HAP-1 (cell line): Measurements from ENCODE around the gene C11orf91.
"Not testable (repeated sequence)": the region's sequence is repeated elsewhere in the genome, so short reads cannot be mapped to it uniquely, and the experiment has no call there.

Source experiments
- DNase-seq, 2 experiments: peaks; one replicate each; pipeline ENCODE4 v3.0.0-alpha.2; 2016 to 2020; ENCODE audit warnings: low spot score in 2 of 2
- H3K27me3 ChIP-seq: fragments of 250-450 bp; sonication (Bioruptor Pico); 2 replicates; pipeline ENCODE4 v1.5.1; 2020; ENCODE audit warnings: low read depth, mild to moderate bottlenecking, moderate library complexity
- H3K36me3 ChIP-seq: fragments of 250-450 bp; sonication (Bioruptor Pico); replicated peaks from 2 replicates; pipeline ENCODE4 v1.5.1; 2020; ENCODE audit warnings: mild to moderate bottlenecking
- H3K4me1 ChIP-seq: fragments of 250-450 bp; sonication (Bioruptor Pico); 2 replicates; pipeline ENCODE4 v1.5.1; 2020; ENCODE audit warnings: mild to moderate bottlenecking
- H3K4me3 ChIP-seq: fragments of 250-450 bp; sonication (Bioruptor Pico); 2 replicates; pipeline ENCODE4 v1.5.1; 2020; ENCODE audit warnings: mild to moderate bottlenecking, moderate library complexity
- H3K9me3 ChIP-seq: fragments of 250-450 bp; sonication (Bioruptor Pico); 2 replicates; pipeline ENCODE4 v1.5.1; 2020; ENCODE audit warnings: mild to moderate bottlenecking, moderate library complexity
- in situ Hi-C: fragments of 300-500 bp; cut with MboI; formaldehyde crosslinking; loops from 3 replicates; pipeline ENCODE4 v1.14.3; 2020; ENCODE audit warnings: low sequenced_read_pairs, inconsistent platforms, mixed read lengths

The C11orf91 gene

DNA sequence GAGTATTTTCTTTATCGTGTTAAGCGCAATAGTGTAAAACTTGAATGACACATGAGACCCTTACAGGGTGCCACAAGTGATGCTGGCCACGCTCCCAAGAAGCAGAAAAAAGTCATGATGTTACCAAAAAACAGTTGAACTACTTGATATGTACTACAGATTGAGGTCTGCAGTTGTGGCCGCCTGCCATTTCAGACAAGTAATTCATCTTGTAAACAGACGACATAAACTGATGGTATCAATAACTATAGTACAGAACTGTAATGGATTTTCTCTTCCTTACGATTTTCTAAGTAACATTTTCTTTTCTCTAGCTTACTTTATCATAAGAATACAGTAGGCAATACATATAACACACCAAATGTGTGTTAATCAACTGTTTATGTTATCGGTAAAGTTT lies 30.1 kb upstream of the C11orf91 start:
- Histone ChIP-seq H3K4me3 (no peak overlapping the region), H3K9me3 (peaks cover 6% of the 10 kb centered on the region), H3K27me3 (no peaks in the 10 kb centered on the region), H3K4me1 (peaks cover 5% of the 10 kb centered on the region; the same call in 1 of the 2 replicates), H3K36me3 (peaks cover 8% of the 10 kb centered on the region)
- DNase-seq, result no peak
- in situ Hi-C loops, result no loop called here

DNA sequence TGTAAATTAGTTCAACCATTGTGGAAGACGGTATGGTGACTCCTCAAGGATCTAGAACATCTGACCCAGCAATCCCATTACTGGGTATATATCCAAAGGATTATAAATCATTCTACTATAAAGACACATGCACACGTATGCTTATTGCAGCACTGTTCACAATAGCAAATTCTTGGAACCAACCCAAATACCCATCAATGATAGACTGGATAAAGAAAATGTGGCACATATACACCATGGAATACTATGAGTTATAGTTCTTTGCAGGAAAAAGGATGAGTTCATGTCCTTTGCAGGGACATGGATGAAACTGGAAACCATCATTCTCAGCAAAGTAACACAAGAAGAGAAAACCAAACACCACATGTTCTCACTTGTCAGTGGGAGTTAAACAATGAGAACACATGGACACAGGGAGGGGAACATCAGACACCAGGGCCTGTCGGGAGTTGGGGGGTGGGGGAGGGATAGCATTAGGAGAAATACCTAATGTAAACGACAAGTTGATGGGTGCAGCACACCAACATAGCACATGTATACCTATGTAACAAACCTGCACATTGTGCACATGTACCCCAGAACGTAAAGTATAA lies 28.5 kb upstream of the C11orf91 start:
- H3K4me1 ChIP-seq, H3K9me3 ChIP-seq, in situ Hi-C loops, H3K27me3 ChIP-seq, DNase-seq, H3K36me3 ChIP-seq, H3K4me3 ChIP-seq: not testable (repeated sequence)

DNA sequence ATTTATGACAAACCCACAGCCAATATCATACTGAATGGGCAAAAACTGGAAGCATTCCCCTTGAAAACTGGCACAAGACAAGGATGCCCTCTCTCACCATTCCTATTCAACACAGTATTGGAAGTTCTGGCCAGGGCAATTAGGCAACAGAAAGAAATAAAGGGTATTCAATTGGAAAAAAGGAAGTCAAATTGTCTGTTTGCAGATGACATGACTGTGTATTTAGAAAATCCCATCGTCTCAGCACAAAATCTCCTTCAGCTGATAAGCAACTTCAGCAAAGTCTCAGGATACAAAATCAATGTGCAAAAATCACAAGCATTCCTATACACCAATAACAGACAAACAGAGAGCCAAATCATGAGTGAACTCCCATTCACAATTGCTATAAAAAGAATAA lies 26.9 kb upstream of the C11orf91 start:
- H3K9me3 ChIP-seq, H3K27me3 ChIP-seq, H3K36me3 ChIP-seq, H3K4me3 ChIP-seq, DNase-seq, in situ Hi-C loops, H3K4me1 ChIP-seq: not testable (repeated sequence)

GRCh38 chr11:33725496-33725895 lies 24.9 kb upstream of the C11orf91 start:
- no peak overlapping the region for H3K4me3 ChIP-seq

DNA sequence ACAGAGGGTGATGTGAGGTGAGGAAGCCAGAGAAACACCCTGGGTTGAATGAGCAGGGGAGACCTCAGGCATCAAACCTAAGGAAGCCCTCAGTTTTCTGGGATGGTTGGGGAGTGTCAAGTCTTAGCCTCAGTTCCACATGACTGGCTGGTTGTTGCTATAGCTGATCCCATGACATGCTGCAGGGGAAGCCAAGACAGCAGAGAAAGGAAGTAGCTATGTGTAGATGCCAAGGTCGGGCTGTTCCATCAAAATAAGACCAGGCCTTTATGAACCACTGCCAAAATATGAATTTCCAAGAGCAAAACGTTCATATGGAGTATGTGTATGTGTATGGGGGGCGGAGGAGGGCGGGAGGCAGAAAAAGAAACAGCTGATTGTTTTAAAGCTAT lies 24.0 kb upstream of the C11orf91 start:
- in situ Hi-C loops, result no loop called here
- no peak for DNase-seq
- Histone ChIP-seq H3K36me3 (peaks cover 18% of the 10 kb centered on the region), H3K4me3 (no peak overlapping the region), H3K4me1 (no peaks in the 10 kb centered on the region), H3K27me3 (no peaks in the 10 kb centered on the region), H3K9me3 (peaks cover 6% of the 10 kb centered on the region)

More at GRCh38 chr11:33725496-33725895, 24.9 kb upstream of the C11orf91 start:
- H3K4me1 ChIP-seq, result no peaks in the 10 kb centered on the region
- in situ Hi-C loops, result no loop called here
- no peaks in the 10 kb centered on the region for H3K27me3 ChIP-seq
- peaks cover 9% of the 10 kb centered on the region for H3K36me3 ChIP-seq
- H3K9me3 ChIP-seq, result peaks cover 6% of the 10 kb centered on the region
- DNase-seq, result no peak

DNA sequence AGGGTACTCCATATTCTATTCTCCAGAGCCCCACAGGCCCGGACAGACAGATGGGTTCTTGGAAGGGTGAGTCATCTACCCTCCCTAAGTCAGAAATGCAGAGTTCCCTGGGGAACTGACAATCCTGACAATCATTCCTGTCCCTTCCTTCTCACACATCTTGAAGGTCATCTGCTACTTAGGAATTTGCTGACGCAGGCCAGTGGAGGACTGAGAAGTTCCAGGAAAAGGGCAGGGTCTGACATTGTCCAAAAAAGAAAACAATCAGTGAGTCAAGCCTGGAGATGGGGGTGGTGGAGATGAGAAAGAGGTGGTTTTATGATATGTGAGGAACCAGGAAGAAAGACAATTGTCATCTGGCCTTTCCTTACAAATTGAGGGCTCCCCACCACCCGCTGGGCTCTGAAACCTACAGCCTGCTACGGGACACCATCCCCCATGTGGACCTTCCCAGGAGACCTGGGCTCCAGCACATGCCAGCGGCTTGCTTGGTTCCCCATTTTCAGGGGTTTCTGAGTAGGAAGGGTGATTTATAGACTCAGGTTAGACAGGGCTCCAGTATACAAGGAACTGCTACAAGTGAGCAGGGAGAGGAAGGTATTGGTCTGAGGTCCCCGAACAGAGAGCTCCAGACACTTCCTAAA lies 22.7 kb upstream of the C11orf91 start:
- Histone ChIP-seq H3K4me1 (no peaks in the 10 kb centered on the region), H3K9me3 (peaks cover 6% of the 10 kb centered on the region), H3K36me3 (peaks cover 19% of the 10 kb centered on the region), H3K4me3 (no peak overlapping the region), H3K27me3 (no peaks in the 10 kb centered on the region)
- in situ Hi-C loops, result no loop called here
- no peak for DNase-seq

GRCh38 chr11:33722590-33723234 lies 22.1 kb upstream of the C11orf91 start:
- in situ Hi-C loops, result no loop called here
- H3K4me3 ChIP-seq, result no peak overlapping the region
- no peaks in the 10 kb centered on the region for H3K27me3 ChIP-seq
- DNase-seq, result no peak
- no peaks in the 10 kb centered on the region for H3K9me3 ChIP-seq
- H3K36me3 ChIP-seq, result peaks cover 19% of the 10 kb centered on the region
- H3K4me1 ChIP-seq, result no peaks in the 10 kb centered on the region

GRCh38 chr11:33721984-33722383 lies 21.4 kb upstream of the C11orf91 start:
- in situ Hi-C loops, result no loop called here
- no peaks in the 10 kb centered on the region for H3K9me3 ChIP-seq
- no peaks in the 10 kb centered on the region for H3K4me1 ChIP-seq
- no peak for DNase-seq
- no peaks in the 10 kb centered on the region for H3K27me3 ChIP-seq
- H3K36me3 ChIP-seq, result peaks cover 21% of the 10 kb centered on the region
- H3K4me3 ChIP-seq, result no peak overlapping the region

GRCh38 chr11:33721426-33721825 lies 20.8 kb upstream of the C11orf91 start:
- no peak for DNase-seq
- in situ Hi-C loops, result no loop called here
- H3K27me3 ChIP-seq, result no peaks in the 10 kb centered on the region
- H3K36me3 ChIP-seq, result peaks cover 27% of the 10 kb centered on the region
- no peak overlapping the region for H3K4me3 ChIP-seq
- H3K4me1 ChIP-seq, result no peaks in the 10 kb centered on the region
- H3K9me3 ChIP-seq, result no peaks in the 10 kb centered on the region

GRCh38 chr11:33719587-33719986 lies 19.0 kb upstream of the C11orf91 start:
- H3K36me3 ChIP-seq, result peaks cover 36% of the 10 kb centered on the region

DNA sequence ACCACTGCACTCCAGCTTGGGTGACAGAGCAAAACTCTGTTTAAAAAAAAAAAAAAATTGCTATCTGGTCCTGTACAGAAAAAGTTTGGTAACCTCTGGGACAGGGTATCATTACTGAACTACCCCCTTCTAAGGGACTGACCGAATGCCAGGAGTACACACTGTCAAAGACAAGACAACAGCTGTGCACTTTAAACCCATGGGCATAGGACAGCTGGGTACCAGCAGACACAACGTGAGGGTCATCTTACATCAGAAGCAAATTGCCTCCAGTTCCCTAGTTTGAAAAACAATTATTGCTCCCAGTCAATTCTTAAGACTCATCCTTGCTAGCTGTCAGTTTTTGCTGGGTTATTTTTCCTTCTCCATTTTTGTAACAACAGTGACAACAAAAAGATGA lies 17.8 kb upstream of the C11orf91 start:
- H3K4me3 ChIP-seq, result no peak overlapping the region
- DNase-seq, result no peak
- peaks cover 43% of the 10 kb centered on the region for H3K36me3 ChIP-seq
- H3K27me3 ChIP-seq, result no peaks in the 10 kb centered on the region
- H3K4me1 ChIP-seq, result no peaks in the 10 kb centered on the region
- H3K9me3 ChIP-seq, result no peaks in the 10 kb centered on the region
- in situ Hi-C loops, result no loop called here

More at GRCh38 chr11:33719587-33719986, 19.0 kb upstream of the C11orf91 start:
- H3K27me3 ChIP-seq, result no peaks in the 10 kb centered on the region
- H3K9me3 ChIP-seq, result no peaks in the 10 kb centered on the region
- no peaks in the 10 kb centered on the region for H3K4me1 ChIP-seq
- no peak for DNase-seq
- in situ Hi-C loops, result no loop called here
- H3K4me3 ChIP-seq, result no peak overlapping the region

- no peaks in the 10 kb centered on the region for H3K4me1 ChIP-seq
- peaks cover 48% of the 10 kb centered on the region for H3K36me3 ChIP-seq
- no peaks in the 10 kb centered on the region for H3K27me3 ChIP-seq
- in situ Hi-C loops, result no loop called here
- no peak overlapping the region for H3K4me3 ChIP-seq
- no peak for DNase-seq
- H3K9me3 ChIP-seq, result no peaks in the 10 kb centered on the region
Measured at GRCh38 chr11:33716243-33716642, 15.6 kb upstream of the C11orf91 start.

DNA sequence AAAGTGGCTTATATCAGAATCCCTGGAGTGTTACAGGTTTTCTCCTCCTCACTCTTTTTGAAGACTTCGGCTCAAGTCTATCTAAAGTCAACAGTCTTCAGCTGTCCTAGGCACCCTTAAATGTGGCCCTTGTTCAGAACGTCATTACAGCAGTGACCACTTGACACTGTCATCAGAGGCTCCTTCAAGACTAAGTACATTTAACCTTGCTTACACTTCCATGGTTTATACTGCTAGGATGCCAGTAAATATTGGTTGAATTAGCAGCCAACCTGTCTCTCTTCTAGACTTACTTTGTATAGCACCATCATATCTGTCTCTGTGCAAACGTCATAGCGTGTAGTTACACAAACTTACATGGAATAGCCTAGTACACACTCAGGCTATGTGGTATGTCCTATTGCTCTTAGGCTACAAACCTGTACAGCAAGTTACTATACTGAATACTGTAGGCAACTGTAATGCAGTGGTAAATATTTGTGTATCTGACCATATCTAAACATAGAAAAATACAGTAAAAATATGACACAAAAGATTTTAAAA lies 13.3 kb upstream of the C11orf91 start:
- Histone ChIP-seq H3K36me3 (peaks cover 48% of the 10 kb centered on the region), H3K4me1 (no peaks in the 10 kb centered on the region)

GRCh38 chr11:33713151-33713855 lies 12.7 kb upstream of the C11orf91 start:
- DNase-seq, result no peak
- no peak overlapping the region for H3K4me3 ChIP-seq
- H3K4me1 ChIP-seq, result no peaks in the 10 kb centered on the region
- no peaks in the 10 kb centered on the region for H3K9me3 ChIP-seq
- peaks cover 53% of the 10 kb centered on the region for H3K36me3 ChIP-seq
- in situ Hi-C loops, result no loop called here
- no peaks in the 10 kb centered on the region for H3K27me3 ChIP-seq

More for the DNA sequence above, 13.3 kb upstream of the C11orf91 start:
- no peak for DNase-seq
- Histone ChIP-seq H3K27me3 (no peaks in the 10 kb centered on the region), H3K4me3 (no peak overlapping the region), H3K9me3 (no peaks in the 10 kb centered on the region)
- in situ Hi-C loops, result no loop called here
